GM18517 (cell line): ENCODE results near the gene FNDC4.
"Not testable (repeated sequence)": the region's sequence is repeated elsewhere in the genome, so short reads cannot be mapped to it uniquely, and the experiment has no call there.

ENCODE experiments used
- ATAC-seq: cut with Tn5 transposase; IDR thresholded peaks from one replicate; pipeline ENCODE4 v1.9.1; 2021; ENCODE audit warnings: mild to moderate bottlenecking, moderate library complexity; ENCODE audit not compliant: unreplicated experiment

Gene FNDC4, protein sequence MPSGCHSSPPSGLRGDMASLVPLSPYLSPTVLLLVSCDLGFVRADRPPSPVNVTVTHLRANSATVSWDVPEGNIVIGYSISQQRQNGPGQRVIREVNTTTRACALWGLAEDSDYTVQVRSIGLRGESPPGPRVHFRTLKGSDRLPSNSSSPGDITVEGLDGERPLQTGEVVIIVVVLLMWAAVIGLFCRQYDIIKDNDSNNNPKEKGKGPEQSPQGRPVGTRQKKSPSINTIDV

DNA sequence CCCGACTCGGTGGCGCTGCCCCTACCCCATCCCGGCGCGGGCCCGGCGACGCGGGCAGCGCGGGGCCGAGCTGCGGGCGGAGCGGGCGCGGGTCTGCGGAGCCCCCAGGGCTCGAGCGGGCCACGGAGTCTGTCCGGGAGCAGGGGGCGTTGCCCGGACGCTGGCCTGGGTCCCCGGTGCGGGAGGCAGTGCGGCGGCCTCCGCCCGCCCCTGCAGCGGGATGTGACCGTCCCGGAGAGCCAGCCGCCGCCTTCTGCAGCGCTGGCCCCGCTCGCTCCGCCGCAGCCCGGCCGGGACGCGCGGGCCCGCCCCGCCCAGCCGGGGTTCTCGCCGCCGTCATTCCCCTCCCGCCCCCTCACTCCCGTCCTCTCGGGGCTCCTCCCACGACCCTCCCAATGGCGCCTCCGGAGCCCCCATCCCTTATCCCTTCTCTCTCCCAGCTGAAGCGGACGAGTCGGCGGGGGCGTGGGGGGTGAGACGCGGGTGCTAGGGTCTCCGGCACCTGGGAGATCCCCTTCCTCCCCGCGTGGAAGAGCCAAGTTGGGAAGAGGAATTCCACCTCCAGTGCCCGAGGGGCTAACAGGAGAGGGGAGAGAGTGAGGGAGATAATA is at the start of gene FNDC4:
FNDC4 (minus strand) TSS at position 257 of the 611 bp plus-strand sequence. CDS start 521 bp downstream, outside the sequence.
- ATAC-seq, result no peak

DNA sequence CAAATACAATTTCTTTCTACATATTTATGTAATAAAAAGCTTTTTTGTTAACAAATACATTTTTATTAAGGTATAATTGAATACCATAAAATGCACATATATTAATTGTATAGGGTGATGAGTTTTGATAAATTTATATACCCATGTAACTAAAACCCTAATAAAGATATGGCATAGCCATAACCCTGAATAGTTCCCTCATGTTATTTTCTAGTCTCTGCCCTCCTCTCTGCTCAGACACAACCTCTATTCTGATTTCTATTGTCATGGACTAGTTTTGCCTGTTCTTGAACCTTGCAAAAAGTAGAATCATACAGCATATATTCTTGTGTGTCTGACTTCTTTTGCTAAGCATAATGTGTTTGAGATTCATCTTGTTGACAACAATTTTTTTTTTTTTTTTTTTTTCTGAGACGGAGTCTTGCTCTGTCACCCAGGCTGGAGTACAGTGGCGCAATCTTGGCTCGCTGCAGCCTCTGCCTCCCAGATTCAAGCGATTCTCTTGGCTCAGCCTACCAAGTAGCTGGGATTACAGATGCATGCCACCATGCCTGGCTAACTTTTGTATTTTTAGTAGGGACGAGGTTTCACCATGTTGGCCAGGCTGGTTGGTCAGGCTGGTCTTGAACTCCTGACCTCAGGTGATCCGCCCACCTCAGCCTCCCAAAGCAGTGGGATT is 49.3 kb upstream of the FNDC4 start:
- no peak for ATAC-seq

GRCh38 chr2:27539649-27540048 is 44.6 kb upstream of the FNDC4 start:
- ATAC-seq, result not testable (repeated sequence)

DNA sequence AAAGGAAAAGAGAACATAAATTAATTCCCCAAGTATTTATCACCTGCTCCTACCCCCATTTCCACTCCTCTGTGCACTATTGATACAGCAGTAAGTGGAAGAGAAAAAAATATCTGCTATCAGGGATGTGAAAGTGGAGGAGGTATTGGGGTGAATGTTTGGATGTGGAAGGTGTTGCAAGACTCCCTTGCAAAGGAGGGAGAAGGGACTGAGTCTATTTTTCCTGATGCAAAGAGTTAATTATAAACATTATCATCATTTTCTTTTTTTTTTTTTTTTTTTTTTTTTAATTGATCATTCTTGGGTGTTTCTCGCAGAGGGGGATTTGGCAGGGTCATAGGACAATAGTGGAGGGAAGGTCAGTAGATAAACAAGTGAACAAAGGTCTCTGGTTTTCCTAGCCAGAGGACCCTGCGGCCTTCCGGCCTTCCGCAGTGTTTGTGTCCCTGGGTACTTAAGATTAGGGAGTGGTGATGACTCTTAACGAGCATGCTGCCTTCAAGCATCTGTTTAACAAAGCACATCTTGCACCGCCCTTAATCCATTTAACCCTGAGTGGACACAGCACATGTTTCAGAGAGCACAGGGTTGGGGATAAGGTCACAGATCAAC is 43.9 kb upstream of the FNDC4 start:
- ATAC-seq, result not testable (repeated sequence)

- ATAC-seq, result no peak
Measured at GRCh38 chr2:27537287-27537686, 42.3 kb upstream of the FNDC4 start.

- ATAC-seq, result no peak
Measured at GRCh38 chr2:27531983-27532382, 37.0 kb upstream of the FNDC4 start.

- ATAC-seq, result no peak
Measured at GRCh38 chr2:27527182-27527581, 32.2 kb upstream of the FNDC4 start.

DNA sequence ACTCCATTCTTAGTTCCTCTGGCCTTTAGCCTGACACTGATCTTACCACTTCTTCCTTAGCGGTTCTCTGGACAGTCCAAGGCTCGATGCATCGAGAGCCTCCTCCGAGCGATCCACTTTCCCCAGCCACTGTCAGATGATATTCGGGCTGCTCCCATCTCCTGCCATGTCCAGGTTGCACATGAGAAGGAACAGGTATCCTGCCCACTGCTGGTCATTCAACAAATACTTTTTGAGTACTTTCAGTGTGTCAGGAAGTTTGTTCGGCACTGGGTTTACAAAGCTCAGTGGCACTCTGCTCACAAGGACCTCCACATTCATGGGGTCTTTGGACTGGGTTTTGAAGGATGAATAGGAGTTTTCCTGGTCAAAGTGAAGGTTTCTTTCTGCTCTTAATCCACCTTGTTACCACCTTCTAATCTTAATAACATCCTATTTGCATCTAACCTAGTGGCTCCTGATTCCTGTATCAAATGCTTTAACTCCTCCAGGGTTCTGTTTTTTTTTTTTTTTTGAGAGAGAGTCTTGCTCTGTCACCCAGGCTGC is 27.5 kb upstream of the FNDC4 start:
- no peak for ATAC-seq

- ATAC-seq, result no peak
Measured at GRCh38 chr2:27520316-27520715, 25.3 kb upstream of the FNDC4 start.

GRCh38 chr2:27518782-27519113 is 23.7 kb upstream of the FNDC4 start:
- no peak for ATAC-seq

DNA sequence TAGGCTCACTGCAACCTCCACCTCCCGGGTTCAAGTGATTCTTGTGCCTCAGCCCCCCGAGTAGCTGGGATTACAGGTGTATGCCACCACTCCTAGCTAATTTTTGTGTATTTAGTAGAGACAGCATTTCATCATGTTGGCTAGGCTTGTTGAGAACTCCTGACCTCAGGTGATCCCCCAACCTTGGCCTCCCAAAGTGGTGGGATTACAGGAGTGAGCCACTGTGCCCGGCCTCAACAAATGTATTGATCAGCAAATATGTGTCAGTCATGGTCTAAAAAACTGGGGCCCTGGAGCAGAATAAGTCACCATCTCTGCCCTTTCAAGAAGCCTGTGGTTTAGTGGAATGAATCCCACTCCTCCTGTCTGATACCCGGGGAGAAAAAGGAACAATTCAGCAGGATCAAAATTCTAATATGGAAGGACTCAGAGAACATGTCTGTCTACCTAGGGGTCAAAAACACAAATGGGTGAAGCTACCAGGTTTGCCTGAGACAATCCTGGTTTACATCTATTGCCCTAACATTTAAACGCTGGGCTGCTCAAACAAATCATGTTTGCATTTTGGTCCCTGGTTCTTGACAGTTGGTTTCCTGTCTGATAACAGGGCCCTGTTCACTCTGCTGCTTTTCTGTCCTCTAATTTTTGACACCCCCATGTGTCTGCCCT is 23.2 kb upstream of the FNDC4 start:
- ATAC-seq, result no peak

- ATAC-seq, result no peak
Measured at GRCh38 chr2:27509326-27509725, 14.3 kb upstream of the FNDC4 start.

GRCh38 chr2:27507293-27507692 is 12.3 kb upstream of the FNDC4 start:
- no peak for ATAC-seq

DNA sequence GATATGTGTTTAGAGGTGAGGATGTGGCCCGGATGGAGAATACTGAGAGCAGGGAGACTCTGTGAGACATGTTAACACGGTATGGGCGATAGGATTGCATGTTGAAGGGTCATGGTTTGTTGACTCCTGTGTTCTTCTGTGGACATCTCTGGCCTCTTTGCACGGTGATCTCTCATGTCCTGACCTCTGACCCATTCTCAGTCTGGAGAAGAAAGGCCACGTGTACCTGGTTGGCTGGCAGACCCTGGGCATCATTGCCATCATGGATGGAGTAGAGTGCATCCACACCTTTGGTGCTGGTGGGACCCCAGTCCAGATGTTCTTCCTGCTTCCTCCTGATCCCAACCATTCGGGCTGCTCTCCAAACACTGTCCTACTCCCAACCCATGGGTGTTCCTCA is 11.6 kb upstream of the FNDC4 start:
- no peak for ATAC-seq

DNA sequence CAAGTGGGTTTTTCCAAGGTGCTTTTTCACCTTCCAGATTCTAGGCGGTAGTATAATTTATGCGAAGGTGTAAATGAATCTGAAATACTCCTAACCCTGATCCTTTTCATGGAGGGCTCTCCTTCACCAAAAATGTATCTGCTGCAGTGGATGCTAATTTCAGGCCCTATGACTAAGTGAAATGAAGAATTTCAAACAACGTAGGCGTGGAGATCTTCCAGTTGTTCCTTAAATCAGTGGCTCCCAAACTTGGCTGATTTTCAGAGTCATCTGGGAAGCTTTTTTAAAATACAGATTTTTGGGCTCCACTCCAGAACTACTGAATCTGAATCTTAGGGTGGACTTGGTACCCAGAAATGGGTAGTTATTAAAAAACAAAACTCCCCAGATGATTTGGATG is 7.1 kb upstream of the FNDC4 start:
- no peak for ATAC-seq

- no peak for ATAC-seq
Measured at GRCh38 chr2:27501042-27501441, 6.0 kb upstream of the FNDC4 start.

DNA sequence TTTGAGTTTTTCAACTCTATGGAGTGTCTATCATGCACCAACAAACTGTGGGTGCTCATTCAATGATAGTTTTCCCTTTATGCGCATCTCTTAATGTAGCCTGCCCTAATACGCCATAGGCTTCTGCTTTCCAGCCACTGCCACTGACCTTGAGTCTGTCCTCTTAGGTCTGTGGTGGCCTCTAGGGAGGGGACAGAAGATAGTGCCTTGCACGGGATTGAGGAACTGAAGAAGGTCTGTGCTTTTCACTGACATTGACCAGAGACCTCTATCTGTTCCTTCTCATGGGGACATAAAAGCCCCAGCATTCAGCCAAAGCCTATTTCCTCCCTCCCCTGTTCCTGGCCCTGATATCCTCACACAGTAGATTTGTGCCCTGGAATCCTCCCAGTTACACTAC is 4.0 kb upstream of the FNDC4 start:
- no peak for ATAC-seq

DNA sequence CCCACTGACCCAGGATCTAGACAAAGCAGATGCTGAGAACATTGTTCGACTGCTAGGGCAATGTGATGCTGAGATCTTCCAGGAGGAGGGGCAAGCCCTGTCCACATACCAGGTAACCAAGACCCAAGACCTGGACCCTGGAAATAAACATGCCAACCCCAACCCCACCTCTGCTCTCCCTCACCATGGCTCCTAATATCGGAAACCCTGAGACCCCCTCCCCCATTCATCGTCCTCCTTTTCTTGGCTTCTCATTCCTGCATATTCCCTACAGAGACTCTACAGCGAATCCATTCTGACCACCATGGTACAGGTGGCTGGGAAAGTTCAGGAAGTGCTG is 2.3 kb upstream of the FNDC4 start:
- ATAC-seq, result no peak

GRCh38 chr2:27496357-27497287 is 1.6 kb upstream of the FNDC4 start, which contains the start of gene GCKR:
TSS of gene GCKR (plus strand) at chr2:27496839. CDS start at chr2:27496905, 66 bp downstream.
- no peak for ATAC-seq

DNA sequence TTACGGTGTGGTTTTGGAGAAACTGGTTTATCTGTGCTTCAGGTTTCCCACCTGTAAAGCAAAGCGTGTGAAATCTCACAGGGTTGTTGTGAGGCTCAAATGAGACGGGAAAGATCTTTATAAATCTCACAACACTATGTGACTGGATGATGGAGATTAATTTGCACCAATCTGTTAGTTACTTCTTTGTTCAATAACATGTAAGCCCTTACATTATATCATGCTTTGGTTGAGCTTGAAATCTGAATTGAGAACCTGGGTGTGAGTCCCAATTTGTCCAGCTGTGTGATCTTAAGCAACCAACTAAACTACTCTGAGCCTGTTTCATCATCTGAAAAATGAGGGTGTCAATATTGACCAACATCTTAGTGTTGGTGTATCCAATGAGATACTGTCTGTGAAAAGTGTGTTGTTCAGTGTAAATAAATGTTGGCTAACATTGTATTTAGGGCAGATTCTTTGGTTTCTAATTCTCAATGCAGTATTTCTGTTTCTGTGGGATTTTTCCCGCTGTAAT is 898 bp upstream of the FNDC4 start:
- no peak for ATAC-seq
